ENCODE measurements around the gene AGBL4.
"Not testable (repeated sequence)": the region's sequence is repeated elsewhere in the genome, so short reads cannot be mapped to it uniquely, and the experiment has no call there.

Gene AGBL4

DNA sequence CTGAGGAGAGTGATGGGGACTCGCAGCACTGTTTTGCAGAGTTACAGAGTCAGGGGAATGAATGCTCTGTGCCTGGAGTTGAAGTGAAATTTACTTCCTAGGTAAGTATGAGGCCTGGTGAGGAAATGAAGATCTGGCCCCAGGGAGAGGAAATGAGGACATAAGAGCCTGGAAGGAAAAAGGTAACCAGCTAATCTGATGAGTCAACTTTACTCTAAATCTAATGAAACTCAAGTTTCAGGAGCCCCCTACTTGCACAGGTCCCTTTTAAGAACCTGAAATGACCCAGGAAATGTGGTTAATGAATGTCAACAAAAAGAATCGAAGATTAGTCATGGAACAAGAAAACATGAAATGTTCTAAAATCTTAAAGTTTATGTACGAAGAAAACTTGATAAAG, 599.0 kb downstream of the AGBL4 start:
- no peak for DNase-seq

DNA sequence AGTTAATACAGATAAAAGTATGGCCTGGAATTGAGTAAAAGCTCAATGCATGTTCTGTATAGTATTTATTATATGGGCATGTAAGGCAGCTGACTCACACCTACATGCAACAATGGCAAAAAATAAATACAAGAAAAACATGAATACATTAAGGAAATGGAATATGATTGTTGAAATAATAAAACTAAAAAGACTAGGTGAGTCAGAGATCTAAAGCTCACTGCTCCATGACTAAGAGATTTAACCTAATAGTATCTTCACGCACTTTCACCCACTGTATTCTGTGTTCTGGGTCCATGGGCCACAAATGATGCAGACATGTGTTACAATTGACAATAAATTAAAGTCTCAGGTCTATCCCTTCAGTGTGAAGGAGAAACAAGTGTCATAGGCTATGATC, 607.0 kb downstream of the AGBL4 start:
- no peak for DNase-seq

DNA sequence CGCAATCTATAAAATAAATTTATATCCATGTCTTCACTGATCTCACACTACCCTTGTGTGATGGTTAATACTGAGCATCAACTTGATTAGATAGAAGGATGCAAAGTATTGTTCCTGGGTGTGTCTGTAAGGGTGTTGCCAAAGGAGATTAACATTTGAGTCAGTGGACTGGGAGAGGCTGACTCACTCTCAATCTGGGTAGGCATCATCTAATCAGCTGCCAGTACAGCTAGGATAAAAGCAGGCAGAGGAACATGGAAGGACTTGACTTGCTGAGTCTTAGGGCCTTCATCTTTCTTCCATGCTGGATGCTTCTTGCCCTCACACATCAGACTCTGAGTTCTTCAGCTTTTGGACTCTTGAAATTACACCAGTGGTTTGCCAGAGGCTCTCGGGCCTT, 615.4 kb downstream of the AGBL4 start:
- DNase-seq: no peak

DNA sequence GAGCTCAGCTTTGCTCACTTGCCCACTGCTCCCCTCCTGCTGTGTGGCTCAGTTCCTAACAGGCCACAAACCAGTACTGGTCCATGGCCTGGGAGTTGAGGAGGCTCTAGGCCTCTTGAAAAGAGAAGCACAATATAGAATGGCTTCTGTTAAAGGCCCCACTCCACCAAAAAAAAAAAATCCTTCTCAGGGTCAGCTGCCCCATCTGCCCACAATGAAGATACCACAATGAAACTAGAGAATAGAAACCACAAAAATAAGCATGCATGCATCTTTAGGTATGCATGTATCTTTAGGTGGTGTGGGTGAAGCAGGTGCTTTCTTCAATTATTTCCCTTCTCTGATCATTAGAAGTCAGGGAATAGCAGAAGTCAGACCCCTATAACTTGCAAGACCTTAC, 626.7 kb downstream of the AGBL4 start:
- DNase-seq: no peak

DNA sequence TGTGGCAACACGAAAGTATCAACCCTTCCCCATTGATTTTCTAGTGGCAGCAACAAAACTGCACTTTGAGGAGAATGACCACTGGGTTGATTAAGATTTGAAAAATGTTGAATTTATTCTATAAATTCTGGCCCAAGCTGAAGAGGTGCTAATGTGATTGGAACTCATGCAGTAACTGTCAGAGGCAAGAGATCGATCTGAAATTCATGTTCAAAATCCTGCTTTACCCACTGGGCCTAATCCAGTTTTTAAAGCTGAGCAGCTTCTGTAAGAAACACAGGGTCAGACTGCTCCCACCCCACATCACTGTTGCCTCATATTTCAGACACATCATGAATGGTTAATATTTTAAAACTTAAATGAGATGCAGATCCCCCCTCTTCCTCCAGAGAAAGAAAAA, 629.6 kb downstream of the AGBL4 start:
- DNase-seq: no peak

DNA sequence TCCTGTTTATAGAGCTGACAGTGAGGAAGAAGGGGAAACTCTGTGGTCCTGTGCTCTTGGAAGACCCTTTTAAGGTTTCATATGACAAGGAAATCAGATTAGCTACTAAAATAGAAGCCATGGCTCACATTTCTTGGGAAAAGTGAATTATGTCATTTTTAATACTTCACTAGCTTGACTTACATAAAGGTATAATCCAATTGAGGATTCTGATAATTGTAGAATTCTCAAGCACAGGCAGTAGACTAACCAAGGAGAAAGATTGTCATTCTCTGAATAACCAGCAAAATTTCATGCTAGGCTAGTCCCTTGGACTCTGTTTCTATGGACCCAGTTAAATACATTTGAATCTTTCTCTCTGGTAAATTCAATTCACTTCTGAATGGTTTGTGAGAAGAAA, 634.1 kb downstream of the AGBL4 start:
- DNase-seq: no peak

DNA sequence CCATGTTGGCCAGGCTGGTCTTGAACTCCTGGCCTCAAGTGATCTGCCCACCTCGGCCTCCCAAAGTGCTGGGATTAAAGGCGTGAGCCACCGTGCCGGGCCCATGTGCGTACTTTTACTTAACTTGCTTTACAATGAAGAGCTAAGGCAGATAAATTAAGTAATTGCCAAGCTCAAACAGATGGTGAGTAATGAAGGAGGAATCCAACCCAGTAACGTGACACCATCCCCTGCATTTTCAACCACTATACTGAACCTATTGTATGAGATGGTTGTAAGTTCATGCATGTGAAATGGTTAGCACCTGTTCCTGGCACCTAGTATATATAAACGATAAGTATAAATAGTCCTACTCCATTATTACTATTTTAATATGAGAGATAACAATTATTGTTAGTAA, 659.1 kb downstream of the AGBL4 start:
- DNase-seq: peak; percentile 18

DNA sequence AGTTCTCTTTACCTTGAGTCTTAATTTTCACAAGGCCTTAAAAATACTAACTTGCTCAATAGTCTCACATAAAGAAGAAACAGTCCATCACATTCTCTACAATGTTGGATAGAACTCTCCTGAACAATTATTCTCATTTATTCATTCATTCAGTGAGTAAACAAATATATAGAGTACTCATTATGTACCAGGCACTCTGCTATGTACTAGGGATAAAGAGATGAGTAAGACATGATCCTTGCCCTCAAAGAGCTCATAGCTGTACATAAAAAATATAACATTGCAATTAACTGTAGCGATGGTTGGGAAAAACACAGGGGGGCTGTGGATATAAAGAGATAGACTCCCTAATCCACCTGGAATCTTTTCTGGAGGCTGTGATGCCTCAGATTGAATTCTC, 660.1 kb downstream of the AGBL4 start:
- no peak for DNase-seq

DNA sequence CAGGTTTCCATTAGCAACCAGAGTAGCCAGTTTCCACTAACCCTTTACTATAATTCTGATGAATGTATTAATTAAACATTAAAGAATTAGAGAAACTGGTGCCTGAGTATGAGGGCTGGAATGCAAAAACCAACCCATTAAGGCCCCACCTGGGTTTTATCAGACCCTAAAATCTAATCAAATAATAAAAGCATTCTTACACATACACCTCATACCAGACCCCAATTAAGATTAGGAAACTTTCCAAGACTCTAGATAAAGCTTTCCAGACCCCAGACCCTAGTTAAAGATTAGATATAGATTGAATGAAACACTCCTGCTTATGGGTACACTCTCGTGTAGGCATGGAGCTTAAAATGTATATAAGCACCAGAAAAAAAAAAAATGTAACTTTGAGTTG, 665.7 kb downstream of the AGBL4 start:
- DNase-seq: no peak

DNA sequence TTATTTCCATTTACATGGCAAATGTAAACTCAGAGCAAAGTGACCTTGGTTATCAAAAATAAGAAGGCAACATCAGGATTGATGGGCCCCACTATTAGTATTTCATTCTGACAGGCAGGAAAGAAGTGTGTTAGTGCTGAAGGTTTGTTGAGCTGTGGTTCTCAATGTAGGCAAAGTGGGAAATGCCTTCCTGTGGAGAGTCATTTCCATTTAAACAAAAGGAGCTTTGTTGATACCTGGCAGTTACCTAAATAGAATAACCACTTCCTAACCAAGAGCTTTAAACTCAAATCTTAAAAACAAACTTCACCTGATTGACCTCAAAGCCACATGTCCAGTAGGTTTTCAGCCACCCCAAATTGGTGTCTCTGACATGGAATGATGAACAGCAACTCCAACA, 667.2 kb downstream of the AGBL4 start:
- no peak for DNase-seq

DNA sequence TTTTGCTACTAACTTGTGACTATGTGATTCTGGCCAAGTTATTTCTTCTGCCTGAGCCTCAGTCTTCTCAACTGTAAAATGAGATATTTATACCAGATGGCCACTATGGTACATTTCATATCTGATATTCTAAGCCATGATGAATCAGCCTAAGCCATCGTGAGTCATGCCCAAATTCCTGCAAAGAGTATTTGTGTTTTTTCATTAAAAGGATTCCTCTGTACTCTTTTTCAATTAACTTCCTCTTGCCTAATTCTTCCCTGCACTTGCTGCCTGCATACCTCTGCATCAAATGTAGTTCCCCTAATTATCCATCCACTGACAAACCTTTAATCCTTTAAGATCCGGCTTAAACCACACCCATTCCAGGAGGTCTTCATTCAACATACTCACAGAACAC, 672.0 kb downstream of the AGBL4 start:
- DNase-seq: no peak

DNA sequence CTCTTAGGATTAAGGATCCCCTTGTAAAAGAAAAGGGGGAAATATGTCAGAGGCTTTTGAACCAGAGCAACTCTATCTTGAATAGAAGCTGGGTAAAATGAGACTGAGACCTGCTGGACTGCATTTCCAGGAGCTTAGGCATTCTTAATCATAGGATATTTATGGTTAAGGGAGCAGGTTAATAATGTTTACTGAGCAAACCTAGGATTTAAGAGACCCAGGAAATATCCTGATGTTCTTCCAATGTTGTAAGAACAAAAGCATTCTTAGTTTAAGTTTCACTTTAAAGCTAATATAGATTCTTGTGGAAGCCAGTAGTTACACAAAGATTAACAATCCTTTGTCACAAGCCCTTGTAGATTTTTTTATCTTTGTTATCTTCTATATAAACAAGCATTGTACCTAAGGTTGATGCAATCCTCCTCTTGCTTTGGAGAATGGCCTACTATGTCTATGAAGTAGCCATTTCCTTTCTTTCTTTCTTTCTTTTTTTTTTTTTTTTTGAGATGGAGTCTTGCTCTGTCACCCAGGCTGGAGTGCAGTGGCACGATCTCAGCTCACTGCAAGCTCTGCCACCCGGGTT, 676.9 kb downstream of the AGBL4 start:
- DNase-seq: no peak

DNA sequence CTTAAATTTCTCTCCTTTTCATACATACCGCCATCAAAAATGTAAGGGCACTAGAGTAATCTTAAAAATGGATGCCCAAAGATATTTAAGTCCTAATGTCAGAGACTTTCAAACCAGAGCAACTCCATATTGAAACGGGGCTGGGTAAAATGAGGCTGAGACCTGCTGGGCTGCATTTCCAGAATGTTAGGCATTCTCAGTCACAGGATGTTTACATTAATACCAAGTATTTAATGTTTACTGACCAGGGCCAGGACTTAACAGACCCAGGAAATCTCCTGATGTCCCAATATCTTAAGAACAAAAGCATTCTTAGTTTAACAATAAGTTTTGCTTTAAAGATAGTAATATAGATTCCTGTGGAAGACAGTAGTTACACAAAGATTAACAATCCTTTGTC, 683.2 kb downstream of the AGBL4 start:
- no peak for DNase-seq

DNA sequence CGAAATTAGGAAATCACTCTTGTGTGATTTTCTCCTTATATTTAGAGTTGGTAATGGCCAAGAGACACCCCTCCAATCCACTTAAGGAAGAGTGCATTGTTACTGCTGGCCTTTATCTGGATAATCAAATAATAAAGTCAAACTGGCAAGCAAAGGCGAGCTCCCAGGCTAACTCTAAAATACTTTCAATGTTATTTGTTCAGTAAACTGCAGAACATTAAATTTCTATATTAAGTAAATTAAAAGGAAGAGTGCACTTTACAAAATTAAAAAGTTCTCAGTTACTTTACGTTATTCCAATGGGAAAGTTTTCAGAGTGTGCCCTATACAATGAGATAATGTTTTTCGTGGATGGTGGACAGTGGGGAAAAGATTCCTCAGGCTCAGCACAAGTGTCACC, 684.7 kb downstream of the AGBL4 start:
- DNase-seq: no peak

DNA sequence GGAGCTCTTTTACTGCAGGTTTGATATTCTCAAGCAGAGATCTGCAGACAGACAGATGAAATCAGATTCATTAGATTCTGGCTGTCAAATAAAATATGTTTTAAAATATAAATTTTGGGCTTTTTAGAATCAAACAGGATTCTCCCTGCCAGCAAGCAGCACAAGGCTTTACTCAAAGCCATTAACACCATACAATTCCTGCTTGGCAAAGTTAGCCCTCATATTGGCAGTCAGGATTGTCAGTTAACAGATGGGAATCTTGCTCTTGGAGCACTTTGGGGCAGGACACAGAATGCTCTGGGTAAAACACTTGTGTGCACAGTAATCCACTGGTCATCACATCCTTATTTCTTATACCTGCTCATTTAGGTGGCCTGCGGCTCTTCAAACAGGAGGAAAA, 686.5 kb downstream of the AGBL4 start:
- no peak for DNase-seq

DNA sequence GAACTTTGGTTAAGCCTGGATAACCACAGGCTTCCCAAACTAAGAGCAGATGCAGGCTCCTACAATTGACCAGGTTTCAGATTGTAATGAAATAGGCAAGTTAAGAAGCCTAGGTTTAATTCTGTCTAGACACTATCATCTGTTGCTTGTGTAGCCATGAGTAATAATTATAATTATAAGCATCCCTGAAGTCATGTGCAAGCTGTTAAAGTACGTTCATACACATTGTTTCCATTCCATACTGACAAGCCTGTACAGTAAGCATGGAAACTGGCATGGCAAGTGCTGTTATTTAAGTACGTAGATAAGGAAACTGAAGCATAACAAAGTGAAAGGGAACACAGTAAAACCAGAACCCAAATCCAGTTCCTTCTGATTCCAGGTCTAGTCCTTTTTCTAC, 689.8 kb downstream of the AGBL4 start:
- no peak for DNase-seq

DNA sequence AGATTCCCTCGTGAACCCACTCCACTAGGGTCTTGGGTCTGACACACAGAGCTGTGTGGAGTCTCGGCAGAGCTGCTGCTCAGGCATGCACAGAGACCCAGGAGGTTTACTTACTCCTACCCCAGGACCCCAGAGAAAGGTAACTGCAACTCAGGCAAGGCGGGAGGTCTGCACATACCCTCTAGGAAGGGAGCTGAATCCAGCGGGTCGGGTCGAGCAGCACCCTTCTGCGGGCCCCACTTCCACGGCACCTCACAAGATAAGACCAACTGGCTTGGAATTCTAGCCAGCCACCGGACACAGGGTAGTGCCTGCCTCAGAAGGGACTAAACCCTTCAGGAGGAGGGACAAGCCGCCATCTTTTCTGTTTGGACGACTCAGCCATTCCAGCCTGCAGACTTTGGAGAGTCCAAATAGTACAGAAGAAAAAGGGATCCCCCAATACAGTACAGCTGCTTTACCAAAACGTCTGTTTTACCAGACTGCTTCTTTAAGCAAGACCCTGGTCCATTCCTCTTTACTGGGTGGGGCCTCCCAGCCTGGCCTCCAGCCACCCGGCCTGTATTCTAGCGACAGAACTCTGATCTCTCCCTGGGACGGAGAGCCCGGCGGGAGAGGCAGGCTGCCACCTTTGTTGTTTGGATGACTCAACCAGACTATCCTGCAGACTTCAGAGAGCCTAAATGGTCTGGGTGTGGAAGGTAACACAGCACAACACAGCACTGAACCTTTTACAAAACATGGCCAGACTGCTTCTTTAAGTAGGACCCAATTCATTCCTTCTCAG, 692.5 kb downstream of the AGBL4 start:
- DNase-seq: no peak

DNA sequence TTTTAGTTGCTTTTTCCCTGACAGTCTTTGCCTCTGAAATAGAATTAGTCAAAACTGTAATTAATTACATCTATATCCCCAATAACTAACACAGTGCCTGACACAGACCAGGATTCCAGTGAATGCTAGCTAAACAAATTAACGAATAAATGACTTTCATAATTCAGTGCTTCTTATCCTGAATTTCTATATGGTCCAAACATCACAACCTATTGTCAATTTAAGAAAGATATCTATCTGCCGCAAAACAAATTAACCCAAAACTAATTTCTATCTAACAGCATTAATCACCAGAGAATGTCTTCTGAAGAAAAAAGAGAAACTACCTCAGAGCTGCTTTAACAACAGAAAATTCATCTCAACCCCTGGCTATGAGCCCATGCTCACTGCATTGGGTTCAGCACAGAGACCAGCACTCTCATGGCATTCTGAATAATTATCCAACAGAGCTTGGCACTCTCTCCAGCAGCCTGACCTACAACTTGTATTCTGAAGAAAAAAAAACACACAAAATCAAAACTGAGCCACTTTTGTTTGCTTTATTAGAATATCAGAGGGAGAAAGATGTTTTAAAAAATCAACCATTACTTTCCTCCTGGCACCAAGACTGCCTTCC, 699.7 kb downstream of the AGBL4 start:
- DNase-seq: no peak

DNA sequence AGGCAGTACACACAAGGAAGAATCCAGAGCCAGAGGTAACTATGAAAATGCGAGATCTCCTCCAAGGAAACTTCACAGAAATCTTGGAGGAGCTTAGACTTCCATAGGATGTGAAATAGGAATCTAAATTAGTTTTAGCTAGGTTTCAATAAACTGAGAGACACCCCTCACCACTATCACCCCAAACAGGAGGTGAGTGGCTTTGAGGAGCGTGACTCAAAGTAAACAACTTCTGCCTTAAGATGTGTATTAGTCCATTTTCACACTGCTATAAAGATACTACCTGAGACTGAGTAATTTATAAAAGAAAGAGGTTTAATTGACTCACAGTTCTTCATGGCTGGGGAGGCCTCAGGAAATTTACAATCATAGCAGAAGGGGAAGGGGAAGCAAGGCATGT, 703.3 kb downstream of the AGBL4 start:
- DNase-seq: not testable (repeated sequence)

DNA sequence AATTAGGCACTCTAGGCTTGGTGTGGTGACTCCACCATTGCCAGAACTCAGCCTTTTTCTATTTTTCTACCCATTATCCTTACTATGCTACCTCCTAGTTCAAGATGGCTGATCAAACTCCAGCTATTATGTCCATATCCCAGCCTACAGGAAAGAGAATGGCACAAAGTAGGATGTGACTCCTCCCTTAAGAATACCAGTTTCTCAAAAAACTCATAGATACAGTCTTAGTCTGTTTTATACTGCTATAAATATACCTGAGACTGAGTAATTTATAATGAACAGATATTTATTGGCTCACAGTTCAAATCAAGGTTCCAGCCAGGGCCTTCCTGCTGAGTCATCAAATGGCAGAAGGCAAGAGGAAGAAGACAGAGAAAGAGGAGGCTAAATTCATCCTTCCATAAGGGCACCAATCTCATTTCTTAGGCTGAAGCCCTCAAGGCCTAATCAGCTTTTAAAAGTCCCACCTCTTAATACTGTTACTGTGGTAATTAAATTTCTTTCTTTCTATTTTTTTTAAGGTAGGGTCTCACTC, 704.3 kb downstream of the AGBL4 start:
- DNase-seq: no peak

DNA sequence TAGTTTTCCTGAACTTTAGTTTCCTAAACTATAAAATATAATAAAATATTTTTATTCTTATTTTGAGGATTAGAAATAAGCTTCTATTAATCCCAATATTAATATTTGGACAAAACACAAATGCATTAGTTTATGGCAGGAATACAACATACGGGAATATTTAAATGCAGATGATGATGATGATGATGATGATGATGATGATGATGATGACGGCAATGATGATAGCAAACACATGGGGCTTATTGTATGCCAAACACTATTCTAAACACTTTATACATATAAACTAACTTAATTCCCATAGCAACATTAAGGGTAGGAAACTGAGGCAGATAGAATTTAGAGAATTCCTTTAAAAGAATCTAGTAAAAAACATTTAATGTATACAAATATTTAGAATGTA, 705.5 kb downstream of the AGBL4 start:
- no peak for DNase-seq

DNA sequence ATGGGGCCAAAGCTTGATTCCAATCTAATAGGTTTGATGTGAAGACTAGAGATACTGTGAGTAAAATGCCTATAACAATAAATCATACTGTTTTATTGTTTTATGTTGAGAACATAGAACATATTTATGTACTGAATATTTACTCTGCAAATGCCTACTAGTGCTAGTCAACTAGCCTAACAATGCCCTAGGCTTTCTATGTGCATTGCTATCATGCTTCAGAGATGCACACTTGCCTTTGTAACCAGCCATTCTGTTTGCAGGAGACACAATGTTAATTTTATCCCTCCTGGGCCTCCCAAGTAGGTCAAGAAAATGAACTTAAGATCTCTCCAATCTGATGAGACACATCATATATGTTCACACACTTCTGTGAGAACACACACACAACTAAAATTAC, 716.3 kb downstream of the AGBL4 start:
- DNase-seq: no peak

DNA sequence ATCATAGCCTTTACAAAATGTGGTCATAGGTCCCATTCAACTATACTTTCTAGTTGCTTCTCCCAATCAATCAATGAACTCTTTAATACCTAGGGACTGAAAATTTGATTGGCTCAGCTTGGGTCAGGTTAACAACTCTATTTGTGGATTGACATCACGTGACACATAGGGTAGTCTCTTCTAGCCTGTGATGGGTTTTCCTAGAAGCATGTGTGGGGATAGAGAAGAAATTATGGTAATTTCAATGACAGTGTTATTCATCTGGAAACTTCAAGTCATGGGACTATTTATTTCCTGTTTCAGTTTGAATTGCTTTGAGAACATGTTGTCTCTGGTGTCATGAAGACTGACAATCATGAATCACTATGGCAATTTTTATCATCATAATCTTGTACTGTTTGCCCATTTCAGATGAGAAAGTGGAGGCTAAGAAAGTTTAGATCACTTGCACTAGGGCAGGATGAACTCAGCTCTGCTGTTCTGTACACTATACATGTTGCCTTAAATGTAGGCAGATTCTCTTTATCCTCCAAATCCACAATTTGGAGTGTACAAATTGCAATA, 717.2 kb downstream of the AGBL4 start:
- no peak for DNase-seq

DNA sequence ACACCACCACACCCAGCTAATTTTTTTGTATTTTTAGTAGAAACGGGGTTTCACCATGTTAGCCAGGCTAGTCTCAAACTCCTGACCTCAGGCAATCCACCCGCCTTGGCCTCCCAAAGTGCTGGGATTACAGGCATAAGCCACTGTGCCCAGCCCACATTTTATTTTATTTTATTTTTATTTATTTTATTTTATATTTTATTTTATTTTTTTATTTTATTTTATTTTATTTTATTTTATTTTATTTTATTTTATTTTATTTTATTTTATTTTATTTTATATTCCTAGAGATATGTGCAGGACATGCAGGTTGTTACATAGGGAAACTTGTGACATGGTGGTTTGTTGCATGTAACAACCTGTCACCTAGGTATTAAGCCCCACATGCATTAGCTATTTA, 721.4 kb downstream of the AGBL4 start:
- DNase-seq: not testable (repeated sequence)
